GM10847 (cell line): ENCODE results near the gene MTNR1B.

ENCODE experiments used
- POLR2A ChIP-seq: IDR thresholded peaks from 2 replicates; pipeline ENCODE4 v1.6.1; 2011; ENCODE audit not compliant: insufficient read length; ENCODE audit errors: extremely low read depth

MTNR1B gene

DNA sequence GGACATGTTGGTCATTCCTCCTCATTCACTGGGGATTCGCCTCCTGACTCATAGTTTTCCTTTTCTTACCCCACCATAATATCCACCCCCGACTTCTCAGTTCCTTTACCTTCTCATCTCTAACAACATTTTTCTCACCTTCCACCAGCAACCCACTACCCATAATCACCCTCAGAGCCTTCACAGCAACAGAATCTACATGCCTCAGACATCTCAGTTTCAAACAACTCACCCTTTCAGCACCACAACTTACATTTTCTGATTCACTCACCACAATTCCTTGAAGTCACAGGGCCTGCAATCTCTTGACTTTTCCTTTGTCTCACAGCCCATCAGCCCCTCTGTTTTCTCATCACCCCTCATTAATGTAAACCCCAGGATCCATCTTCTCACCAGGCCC is 2.3 kb upstream of the MTNR1B start:
- TF ChIP-seq POLR2A, result no peak

- no peak for TF ChIP-seq POLR2A
Measured at GRCh38 chr11:92967867-92968266, 1.6 kb upstream of the MTNR1B start.

DNA sequence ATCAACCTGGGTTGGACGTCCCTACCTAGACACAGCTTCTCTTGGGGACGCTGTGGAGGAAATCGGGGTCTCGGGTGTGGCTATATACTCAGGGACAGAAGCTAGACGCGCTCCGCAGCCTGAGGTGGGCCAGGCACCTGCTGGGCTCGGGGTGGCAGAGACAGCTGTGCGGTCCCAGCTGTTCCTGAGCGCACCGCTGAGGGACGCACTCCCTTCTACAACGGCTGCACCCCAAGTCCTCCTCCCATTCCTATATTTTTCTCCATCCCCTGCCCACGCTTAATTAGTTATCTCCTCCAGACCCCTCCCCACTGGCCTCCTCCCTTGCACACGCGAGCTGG is 188 bp upstream of the MTNR1B start:
- no peak for TF ChIP-seq POLR2A

DNA sequence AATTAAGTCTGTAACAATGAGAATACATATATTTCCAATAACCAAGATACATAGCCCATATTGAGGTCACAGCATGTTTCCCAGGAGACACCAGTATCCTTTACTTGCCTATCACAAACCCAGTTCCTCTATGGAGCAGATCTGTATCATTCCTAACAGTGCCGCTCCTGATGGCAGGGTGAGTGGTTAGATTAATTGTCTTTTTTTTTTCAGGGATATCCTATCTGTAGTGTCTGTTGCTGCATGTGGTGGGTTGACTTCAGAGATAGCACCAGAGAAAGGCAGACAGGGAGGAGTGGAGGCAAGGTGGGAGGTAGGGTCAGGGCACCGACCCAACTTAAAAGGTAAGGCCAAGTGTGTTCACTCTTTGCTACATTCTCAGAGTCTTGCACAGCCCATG is 2.8 kb downstream of the MTNR1B start:
- TF ChIP-seq POLR2A, result no peak

- no peak for TF ChIP-seq POLR2A
Measured at GRCh38 chr11:92975285-92975684, 5.8 kb downstream of the MTNR1B start.

- TF ChIP-seq POLR2A, result no peak
Measured at GRCh38 chr11:92976681-92977080, 7.2 kb downstream of the MTNR1B start.

- no peak for TF ChIP-seq POLR2A
Measured at GRCh38 chr11:92977401-92977800, 8.0 kb downstream of the MTNR1B start.

DNA sequence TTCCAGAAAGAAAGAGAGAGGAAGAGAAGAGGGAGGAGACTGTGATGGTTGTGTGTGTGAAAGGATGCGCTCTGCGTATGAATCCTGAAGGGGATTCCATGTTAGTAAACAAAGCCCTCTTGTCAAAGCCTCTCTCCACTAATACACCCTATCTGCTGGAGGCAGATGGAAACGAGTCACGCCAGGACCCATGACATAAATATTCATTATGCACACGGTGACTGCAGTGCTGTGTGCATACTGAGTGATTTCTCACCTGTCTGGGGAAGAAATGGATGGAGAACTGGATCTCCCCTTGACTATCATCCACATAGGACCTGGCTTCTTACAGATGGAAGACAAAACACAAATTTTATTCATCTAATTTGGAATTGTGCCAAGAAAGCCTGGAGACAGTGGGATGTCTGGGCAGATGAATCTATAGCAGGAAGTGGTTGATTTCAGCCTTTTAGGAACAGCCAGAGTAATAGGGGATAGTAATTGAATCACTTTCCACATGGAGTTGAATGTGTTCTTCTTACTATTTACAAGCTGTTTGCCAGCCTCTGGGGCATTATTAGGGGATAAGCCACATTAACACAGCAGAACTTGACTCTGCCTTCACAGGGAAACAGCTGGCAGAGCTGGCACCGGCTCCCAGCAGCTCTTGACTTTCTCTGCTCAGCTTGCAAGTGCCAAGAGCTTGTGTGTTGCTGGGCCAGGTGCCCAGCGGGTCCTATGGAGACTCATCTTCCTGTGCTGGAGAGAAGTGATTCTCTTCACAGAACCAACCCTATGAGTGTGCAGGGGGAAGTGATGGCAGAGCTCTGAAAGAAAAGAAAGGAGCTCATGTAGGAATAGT is 9.0 kb downstream of the MTNR1B start:
- no peak for TF ChIP-seq POLR2A

- no peak for TF ChIP-seq POLR2A
Measured at GRCh38 chr11:92979176-92979575, 9.7 kb downstream of the MTNR1B start.

DNA sequence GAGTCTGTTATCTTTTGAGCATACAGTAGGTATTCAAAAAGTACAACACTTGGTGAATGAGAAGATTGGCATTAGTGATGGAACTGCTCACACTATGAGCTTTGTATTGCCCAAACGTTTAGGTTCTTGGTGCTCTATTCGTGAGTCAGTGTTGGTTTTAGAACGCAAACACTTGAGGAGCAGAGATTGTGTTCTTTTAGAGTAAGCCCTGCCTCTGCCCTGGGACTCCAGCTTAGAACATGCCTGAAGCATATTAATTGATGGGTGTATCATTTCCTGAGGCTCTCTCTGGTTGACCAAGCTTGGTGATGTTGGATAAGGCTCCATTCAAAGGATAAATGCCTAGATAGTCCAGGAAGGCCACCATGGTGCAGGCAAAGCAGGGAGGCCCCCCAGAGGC is 10.9 kb downstream of the MTNR1B start:
- TF ChIP-seq POLR2A, result no peak

GRCh38 chr11:92981508-92982043 is 12.1 kb downstream of the MTNR1B start:
- TF ChIP-seq POLR2A, result no peak

DNA sequence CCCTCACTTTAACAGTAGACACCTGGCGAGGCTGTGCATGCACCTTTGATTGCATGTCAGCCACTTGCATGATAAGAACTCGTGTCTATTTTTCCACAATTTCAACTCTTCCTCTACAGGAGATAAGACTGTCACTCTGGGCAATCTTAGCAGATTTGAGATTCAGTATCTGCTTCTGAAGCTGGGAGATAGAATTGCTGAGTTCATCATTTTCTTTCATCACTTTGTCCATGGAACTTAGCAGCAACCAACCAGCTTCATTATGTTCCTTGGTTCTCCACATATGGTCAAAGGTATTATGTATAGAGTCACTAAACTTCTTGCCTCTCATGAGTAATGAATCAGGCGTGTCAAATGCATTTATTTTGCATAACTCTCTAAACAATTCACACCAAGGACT is 17.1 kb downstream of the MTNR1B start:
- no peak for TF ChIP-seq POLR2A

GRCh38 chr11:92993004-92993403 is 23.6 kb downstream of the MTNR1B start:
- no peak for TF ChIP-seq POLR2A

DNA sequence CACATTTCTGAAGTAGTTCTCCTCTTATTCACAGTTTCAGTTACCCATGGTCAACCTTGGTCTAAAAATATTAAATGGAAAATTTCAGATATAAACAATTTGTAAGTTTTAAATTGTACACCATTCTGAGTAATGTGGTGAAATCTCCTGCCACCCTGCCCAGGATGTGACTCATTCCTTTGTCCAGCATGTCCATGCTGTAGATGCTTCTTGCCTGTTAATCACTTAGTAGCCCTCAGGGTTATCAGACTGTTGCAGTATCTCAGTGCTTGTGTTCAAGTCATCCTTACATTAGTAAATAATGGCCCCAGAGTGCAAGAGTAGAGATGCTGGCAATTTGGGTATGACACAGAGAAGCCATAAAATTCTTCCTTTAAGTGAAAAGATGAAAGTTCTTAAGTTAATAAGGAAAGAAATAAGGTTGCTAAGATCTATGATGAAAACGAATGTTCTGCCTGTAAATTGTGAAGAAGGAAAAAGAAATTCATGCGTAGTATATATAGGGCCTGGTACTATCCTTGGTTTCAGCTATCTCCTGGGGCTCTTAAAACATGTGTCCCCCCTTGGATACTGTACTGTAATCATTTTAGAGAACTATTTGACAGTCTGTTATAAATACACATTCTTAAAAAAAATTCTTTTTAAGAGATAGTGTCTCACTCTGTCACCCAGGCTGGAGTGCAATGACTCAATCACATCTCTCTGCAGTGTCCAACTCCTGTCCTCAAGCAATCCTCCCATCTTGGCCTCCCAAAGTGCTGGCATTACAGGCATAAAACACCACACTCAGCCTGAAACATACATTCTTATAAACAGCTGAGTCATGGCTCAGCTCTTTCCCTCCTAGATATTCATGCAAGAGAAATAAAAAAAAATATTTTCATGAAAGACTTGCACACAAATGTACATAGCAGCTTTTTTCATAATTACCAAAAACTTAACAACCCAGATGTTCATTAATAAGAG is 31.3 kb downstream of the MTNR1B start:
- no peak for TF ChIP-seq POLR2A

DNA sequence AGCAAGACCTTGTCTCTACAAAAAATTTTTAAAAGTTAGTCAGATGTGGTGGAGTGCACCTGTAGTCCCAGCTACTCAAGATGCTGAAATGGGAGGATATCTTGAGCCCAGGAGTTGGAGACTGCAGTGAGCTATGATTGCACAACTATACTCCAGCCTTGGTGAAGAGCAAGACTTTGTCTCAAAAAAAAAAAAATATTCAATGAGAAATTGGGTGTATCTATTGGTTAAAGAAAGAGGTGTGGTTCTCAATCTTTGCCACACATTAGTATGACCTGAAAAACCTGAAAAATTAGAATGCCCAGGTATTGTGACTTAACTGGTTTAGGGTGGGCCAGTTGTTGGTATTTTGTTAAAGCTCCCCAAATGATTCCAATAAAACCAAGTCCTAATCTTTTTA is 32.4 kb downstream of the MTNR1B start:
- no peak for TF ChIP-seq POLR2A

- no peak for TF ChIP-seq POLR2A
Measured at GRCh38 chr11:93002380-93002779, 32.9 kb downstream of the MTNR1B start.

DNA sequence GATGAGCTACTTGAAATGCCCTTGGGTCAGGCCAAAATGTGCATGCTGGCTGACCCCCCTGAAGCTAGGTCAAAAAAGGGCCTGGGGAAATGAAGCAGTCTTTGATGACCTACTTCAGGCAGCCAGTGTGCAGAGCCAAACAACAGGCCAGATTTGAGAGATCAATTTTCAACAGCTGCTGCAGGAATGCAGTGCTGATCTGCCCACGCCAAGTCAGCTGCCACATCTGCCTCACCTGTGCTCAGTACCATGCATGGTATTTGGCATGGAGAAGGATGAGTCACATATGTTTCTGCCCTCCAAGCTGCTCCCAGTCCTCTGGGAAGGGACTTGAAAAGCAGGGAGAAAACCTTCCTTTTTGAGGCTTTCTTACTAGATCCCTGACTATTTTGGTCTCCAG is 35.8 kb downstream of the MTNR1B start:
- TF ChIP-seq POLR2A, result no peak

DNA sequence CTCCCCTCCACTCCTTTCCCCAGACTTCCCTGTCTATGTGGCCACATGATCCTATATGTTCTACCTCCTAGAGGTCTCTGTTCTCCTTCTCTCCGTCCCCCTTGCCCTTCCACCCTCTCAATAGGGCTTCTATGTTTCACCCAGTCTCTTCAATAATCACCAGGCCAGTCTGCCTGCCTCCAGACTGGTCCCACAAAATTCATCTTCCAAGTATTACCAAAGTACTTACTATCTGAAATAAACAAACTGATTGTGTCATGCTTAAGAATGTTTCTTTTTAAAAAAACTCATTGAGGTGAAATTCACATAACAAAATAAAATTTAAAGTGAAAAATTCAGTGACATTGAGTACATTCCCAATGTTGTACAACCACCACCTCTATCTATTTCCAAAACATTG is 44.2 kb downstream of the MTNR1B start:
- no peak for TF ChIP-seq POLR2A
